Measurements from ENCODE around the gene ASB2.

- peak; percentile 13 to 63 (median 49) for TF ChIP-seq CTCF (optimal IDR thresholded peaks at IDR 0.05 in 1 of 3, IDR thresholded peaks at IDR 0.05 in 1 of 3, conservative IDR thresholded peaks at IDR 0.05 in 1 of 3; ENCODE audit: extremely low read depth in 1 of 3, insufficient read depth in 2 of 3, low read length in 3 of 3)
- no peak for TF ChIP-seq EZH2 (IDR thresholded peaks at IDR 0.05; ENCODE audit: low read length)
These were observed 72.8 kb downstream of the ASB2 start for GRCh38 chr14:93903342-93904184.

All from keratinocyte (primary cell).